Retinal pigment epithelial cell (primary cell): ENCODE measurements around the gene PBX4.

ENCODE experiments used
- DNase-seq: peaks from one replicate; pipeline ENCODE4 v3.0.0-alpha.2; 2010; ENCODE audit warnings: low read depth
- H3K4me3 ChIP-seq: 2 replicates; pipeline ENCODE4 v1.5.1; 2011; ENCODE audit warnings: mild to moderate bottlenecking, low read length, control low read depth, moderate library complexity
- CTCF ChIP-seq: conservative IDR thresholded peaks from 2 replicates; pipeline ENCODE4 v1.5.1; 2011; ENCODE audit warnings: low read depth, low read length, control low read depth, inconsistent platforms

Gene PBX4

GRCh38 chr19:19570571-19570970, 47.9 kb downstream of the PBX4 start:
- no peak for TF ChIP-seq CTCF
- DNase-seq: no peak
- H3K4me3 ChIP-seq: no peak overlapping the region

- no peak for TF ChIP-seq CTCF
- H3K4me3 ChIP-seq: no peak overlapping the region
- DNase-seq: no peak
These were observed 49.4 kb downstream of the PBX4 start for GRCh38 chr19:19568802-19569756.

- DNase-seq: no peak
- TF ChIP-seq CTCF: no peak
- H3K4me3 ChIP-seq: no peak overlapping the region
These were observed 51.1 kb downstream of the PBX4 start for GRCh38 chr19:19567391-19567790.

- no peak for TF ChIP-seq CTCF
- no peak overlapping the region for H3K4me3 ChIP-seq
- DNase-seq: no peak
These were observed 52.2 kb downstream of the PBX4 start for GRCh38 chr19:19566306-19566705.

GRCh38 chr19:19563348-19563848, 55.1 kb downstream of the PBX4 start:
- DNase-seq: no peak
- no peak overlapping the region for H3K4me3 ChIP-seq
- no peak for TF ChIP-seq CTCF

- TF ChIP-seq CTCF: peak; percentile 15
- DNase-seq: no peak
- no peak overlapping the region for H3K4me3 ChIP-seq
These were observed 55.7 kb downstream of the PBX4 start for GRCh38 chr19:19562665-19563347.
